Upper lobe of right lung (tissue), 1 donor: ENCODE measurements around the gene SYT3. TPM values are rescaled to one million over a fixed set of nuclear protein-coding genes. Genes with fewer than 3 reads are reported as not detected.

Source experiments
- ATAC-seq: fragments of 200-7000 bp; cut with Tn5 transposase; one replicate; pipeline ENCODE4 v1.9.1; 2020; ENCODE audit warnings: mild to moderate bottlenecking, moderate library complexity
- DNase-seq: peaks from one replicate; pipeline ENCODE4 v3.0.0-alpha.2; 2020
- H3K27ac ChIP-seq: fragments of 200-600 bp; one replicate; pipeline ENCODE4 v1.8.0; 2022
- H3K27me3 ChIP-seq: fragments of 200-600 bp; one replicate; pipeline ENCODE4 v1.8.0; 2022; ENCODE audit warnings: mild to moderate bottlenecking
- H3K36me3 ChIP-seq: fragments of 200-600 bp; one replicate; pipeline ENCODE4 v1.8.0; 2022
- H3K4me1 ChIP-seq: fragments of 200-600 bp; one replicate; pipeline ENCODE4 v1.8.0; 2022
- H3K4me3 ChIP-seq: fragments of 200-600 bp; one replicate; pipeline ENCODE4 v1.8.0; 2022; ENCODE audit warnings: mild to moderate bottlenecking
- H3K9me3 ChIP-seq: fragments of 200-600 bp; one replicate; pipeline ENCODE4 v1.8.0; 2022
- intact Hi-C: fragments of 100-400 bp; cut with DNase I; formaldehyde crosslinking; loops from one replicate; pipeline ENCODE4 v1.11.0; 2022
- total RNA-seq: library from RNA; stranded (reverse); fragmentation: NEBNext Ultra II Directional; extraction: Animal tissue kit (Norgen Biotek cat#: 25700); gene quantifications from one replicate; pipeline ENCODE4 v1.2.1, GENCODE V29; 2021
- TF ChIP-seq, protein P1 (sequence below): fragments of 200-600 bp; IDR thresholded peaks from one replicate; pipeline ENCODE4 v1.8.0; 2022; ENCODE audit warnings: antibody characterized with exemption
- donor health status: DM: no; HTN: yes; CAD: no; lungs with severe emphysema.

The SYT3 gene
- total RNA-seq, 1 donor from 2014 or later, result 2.5 TPM

DNA sequence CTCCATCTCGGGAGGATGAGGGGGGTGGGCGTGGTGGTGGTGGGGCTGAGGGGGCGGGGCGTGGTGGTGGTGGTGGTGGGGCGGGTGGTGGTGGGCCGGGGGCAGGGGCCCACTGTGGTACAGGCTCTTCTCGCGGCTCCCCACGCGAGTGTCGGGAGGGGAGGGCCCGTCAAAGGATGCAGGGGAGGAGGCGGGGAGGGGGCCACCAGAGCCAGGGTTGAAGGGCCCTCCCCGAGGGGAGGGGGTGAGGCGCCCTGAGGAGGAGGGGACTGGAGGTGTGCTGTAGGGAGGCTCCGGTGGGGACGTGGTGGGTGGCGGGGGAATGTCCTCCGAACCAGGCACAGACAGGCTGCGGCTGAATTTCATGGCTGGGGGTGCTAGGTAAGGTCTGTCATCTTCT lies 29.2 kb upstream of the SYT3 start:
- ATAC-seq (no peak), DNase-seq (no peak)
- intact Hi-C loops, result no loop called here
- no peak overlapping the region for H3K4me3 ChIP-seq
- peaks cover 54% of the 10 kb centered on the region for H3K27me3 ChIP-seq
- no peaks in the 10 kb centered on the region for H3K36me3 ChIP-seq
- no peak overlapping the region for H3K27ac ChIP-seq
- TF ChIP-seq, protein P1, sequence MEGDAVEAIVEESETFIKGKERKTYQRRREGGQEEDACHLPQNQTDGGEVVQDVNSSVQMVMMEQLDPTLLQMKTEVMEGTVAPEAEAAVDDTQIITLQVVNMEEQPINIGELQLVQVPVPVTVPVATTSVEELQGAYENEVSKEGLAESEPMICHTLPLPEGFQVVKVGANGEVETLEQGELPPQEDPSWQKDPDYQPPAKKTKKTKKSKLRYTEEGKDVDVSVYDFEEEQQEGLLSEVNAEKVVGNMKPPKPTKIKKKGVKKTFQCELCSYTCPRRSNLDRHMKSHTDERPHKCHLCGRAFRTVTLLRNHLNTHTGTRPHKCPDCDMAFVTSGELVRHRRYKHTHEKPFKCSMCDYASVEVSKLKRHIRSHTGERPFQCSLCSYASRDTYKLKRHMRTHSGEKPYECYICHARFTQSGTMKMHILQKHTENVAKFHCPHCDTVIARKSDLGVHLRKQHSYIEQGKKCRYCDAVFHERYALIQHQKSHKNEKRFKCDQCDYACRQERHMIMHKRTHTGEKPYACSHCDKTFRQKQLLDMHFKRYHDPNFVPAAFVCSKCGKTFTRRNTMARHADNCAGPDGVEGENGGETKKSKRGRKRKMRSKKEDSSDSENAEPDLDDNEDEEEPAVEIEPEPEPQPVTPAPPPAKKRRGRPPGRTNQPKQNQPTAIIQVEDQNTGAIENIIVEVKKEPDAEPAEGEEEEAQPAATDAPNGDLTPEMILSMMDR, result no peak
- H3K4me1 ChIP-seq, result no peaks in the 10 kb centered on the region
- H3K9me3 ChIP-seq, result no peaks in the 10 kb centered on the region

- Histone ChIP-seq H3K27ac (no peak overlapping the region), H3K9me3 (no peaks in the 10 kb centered on the region), H3K4me1 (no peaks in the 10 kb centered on the region), H3K27me3 (peaks cover 54% of the 10 kb centered on the region), H3K36me3 (no peaks in the 10 kb centered on the region), H3K4me3 (no peak overlapping the region)
- TF ChIP-seq, protein P1, result no peak
- no peak for ATAC-seq
- intact Hi-C loops, result no loop called here
- no peak for DNase-seq
Observed at GRCh38 chr19:50668416-50668815, 28.7 kb upstream of the SYT3 start.

GRCh38 chr19:50667759-50668231 lies 28.1 kb upstream of the SYT3 start:
- no peak overlapping the region for H3K4me3 ChIP-seq
- no peak overlapping the region for H3K27ac ChIP-seq
- TF ChIP-seq, protein P1, result no peak
- intact Hi-C loops, result no loop called here
- no peaks in the 10 kb centered on the region for H3K4me1 ChIP-seq
- no peak for DNase-seq
- H3K27me3 ChIP-seq, result peaks cover 54% of the 10 kb centered on the region
- H3K36me3 ChIP-seq, result no peaks in the 10 kb centered on the region
- ATAC-seq, result no peak
- no peaks in the 10 kb centered on the region for H3K9me3 ChIP-seq

DNA sequence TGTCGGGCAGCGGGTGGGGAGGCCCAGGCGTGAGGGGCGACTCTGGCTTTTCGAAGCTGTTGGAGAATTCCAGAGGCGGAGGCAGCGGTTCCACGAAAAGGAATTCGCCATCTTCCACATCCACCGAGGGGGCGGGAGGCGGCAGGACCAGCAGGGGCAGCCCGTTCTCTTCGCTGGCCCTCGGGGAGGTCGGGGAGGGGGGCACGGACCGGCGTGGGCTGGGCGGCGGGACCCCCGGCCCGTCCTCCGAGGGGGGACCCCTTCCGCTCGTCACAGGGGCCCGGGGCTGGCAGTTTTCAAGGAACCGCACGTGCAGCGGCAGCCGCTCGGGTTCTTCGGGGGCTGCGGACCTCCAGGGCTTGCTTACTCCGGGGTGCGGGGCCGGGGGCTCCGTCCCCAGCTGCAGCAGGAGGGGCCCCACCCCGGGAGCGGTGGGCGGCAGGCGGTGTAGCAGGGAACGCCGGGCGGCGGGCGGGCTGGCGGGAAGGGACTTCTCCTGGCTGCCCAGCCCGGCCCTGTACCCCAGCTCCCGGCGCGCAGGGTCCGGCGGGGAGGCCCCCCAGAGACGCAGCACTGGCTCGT lies 27.6 kb upstream of the SYT3 start:
- H3K27me3 ChIP-seq, result peaks cover 54% of the 10 kb centered on the region
- ATAC-seq, result no peak
- H3K4me3 ChIP-seq, result no peak overlapping the region
- intact Hi-C loops, result no loop called here
- H3K36me3 ChIP-seq, result no peaks in the 10 kb centered on the region
- no peak overlapping the region for H3K27ac ChIP-seq
- TF ChIP-seq, protein P1, result no peak
- no peak for DNase-seq
- no peaks in the 10 kb centered on the region for H3K9me3 ChIP-seq
- no peaks in the 10 kb centered on the region for H3K4me1 ChIP-seq

- no peak for DNase-seq
- H3K9me3 ChIP-seq, result no peaks in the 10 kb centered on the region
Observed at GRCh38 chr19:50666346-50667176, 26.9 kb upstream of the SYT3 start.

More at GRCh38 chr19:50666346-50667176, 26.9 kb upstream of the SYT3 start:
- H3K27me3 ChIP-seq, result peaks cover 58% of the 10 kb centered on the region
- no peak for ATAC-seq
- H3K27ac ChIP-seq, result no peak overlapping the region
- H3K4me1 ChIP-seq, result no peaks in the 10 kb centered on the region
- intact Hi-C loops, result no loop called here
- TF ChIP-seq, protein P1, result no peak
- no peak overlapping the region for H3K4me3 ChIP-seq
- no peaks in the 10 kb centered on the region for H3K36me3 ChIP-seq
